Stomach (tissue), 4 donors: ENCODE measurements around the gene CDH15.

ENCODE experiments used
- EP300 ChIP-seq: sonication (generic); formaldehyde crosslinking; IDR thresholded peaks from one replicate; pipeline ENCODE4 v1.6.1; 2017; ENCODE audit warnings: antibody characterized with exemption
- TF ChIP-seq, protein P1 (sequence below), 7 experiments: fragments of 450-650 bp in 4 of 7; fragments of 200-600 bp in 3 of 7; sonication (generic) in 3 of 7; IDR thresholded peaks; one replicate each; pipeline ENCODE4 v1.5.1; 2016 to 2019; ENCODE audit warnings: antibody characterized with exemption in 7 of 7, control low read depth in 2 of 7, mild to moderate bottlenecking in 1 of 7

DNA sequence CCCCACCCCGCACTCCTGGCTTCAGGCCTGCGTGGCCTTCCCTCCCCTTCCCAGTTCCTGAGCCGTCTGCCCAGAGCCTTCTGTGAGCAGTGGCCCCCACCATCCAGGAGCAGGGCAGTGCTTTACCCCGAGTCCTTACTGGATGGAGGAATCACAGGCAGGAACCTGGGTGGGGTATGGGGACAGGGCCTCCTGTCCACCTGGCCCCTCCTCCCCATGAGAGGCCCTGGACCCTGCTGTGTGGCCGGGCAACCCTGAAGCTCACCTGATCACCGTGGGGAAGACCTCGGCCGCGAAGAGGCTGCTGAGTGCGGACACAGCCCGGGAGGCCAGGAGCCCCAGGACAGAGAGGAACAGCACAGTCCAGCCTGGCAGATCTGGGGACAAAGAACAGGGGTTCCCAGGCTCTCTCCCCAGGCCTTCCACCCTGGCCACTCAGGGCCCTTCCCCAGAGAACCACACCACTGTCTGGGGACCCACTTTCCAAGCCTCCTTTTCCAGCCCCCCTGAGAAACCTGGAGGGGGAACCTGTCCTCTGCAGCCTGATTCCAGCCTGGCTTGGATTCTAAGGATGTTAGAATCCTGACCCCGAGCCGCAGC, 25.6 kb downstream of the CDH15 start:
- TF ChIP-seq, protein P1, sequence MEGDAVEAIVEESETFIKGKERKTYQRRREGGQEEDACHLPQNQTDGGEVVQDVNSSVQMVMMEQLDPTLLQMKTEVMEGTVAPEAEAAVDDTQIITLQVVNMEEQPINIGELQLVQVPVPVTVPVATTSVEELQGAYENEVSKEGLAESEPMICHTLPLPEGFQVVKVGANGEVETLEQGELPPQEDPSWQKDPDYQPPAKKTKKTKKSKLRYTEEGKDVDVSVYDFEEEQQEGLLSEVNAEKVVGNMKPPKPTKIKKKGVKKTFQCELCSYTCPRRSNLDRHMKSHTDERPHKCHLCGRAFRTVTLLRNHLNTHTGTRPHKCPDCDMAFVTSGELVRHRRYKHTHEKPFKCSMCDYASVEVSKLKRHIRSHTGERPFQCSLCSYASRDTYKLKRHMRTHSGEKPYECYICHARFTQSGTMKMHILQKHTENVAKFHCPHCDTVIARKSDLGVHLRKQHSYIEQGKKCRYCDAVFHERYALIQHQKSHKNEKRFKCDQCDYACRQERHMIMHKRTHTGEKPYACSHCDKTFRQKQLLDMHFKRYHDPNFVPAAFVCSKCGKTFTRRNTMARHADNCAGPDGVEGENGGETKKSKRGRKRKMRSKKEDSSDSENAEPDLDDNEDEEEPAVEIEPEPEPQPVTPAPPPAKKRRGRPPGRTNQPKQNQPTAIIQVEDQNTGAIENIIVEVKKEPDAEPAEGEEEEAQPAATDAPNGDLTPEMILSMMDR (IDR thresholded peaks at IDR 0.05) = no peak
- TF ChIP-seq EP300 = no peak
